Karpas-422 (cell line): ENCODE data around the gene CAMK1G. TPM values are rescaled to one million over a fixed set of nuclear protein-coding genes. Genes with fewer than 3 reads are reported as not detected.

Experiments
- DNase-seq: peaks from one replicate; pipeline ENCODE4 v3.0.0-alpha.2; 2015
- H2AFZ ChIP-seq: fragments of 200-600 bp; sonication (generic); 2 replicates; pipeline ENCODE4 v1.6.1; 2014; ENCODE audit warnings: antibody characterized with exemption, low read length, mixed read lengths
- H3K27ac ChIP-seq: fragments of 200-600 bp; sonication (generic); 2 replicates; pipeline ENCODE4 v1.5.1; 2014; ENCODE audit warnings: mild to moderate bottlenecking, low read length, moderate library complexity
- H3K27me3 ChIP-seq: fragments of 200-600 bp; sonication (generic); 2 replicates; pipeline ENCODE4 v1.6.1; 2014; ENCODE audit warnings: low read length, mixed read lengths
- H3K36me3 ChIP-seq: fragments of 200-600 bp; sonication (generic); 2 replicates; pipeline ENCODE4 v1.6.1; 2014; ENCODE audit warnings: low read length, mixed read lengths; ENCODE audit not compliant: insufficient read depth
- H3K4me1 ChIP-seq: fragments of 200-600 bp; sonication (generic); 2 replicates; pipeline ENCODE4 v1.6.1; 2014; ENCODE audit warnings: mild to moderate bottlenecking, low read length, mixed read lengths
- H3K4me2 ChIP-seq: fragments of 200-600 bp; sonication (generic); 2 replicates; pipeline ENCODE4 v1.6.1; 2014; ENCODE audit warnings: low read length, low read depth, mild to moderate bottlenecking; ENCODE audit not compliant: poor library complexity, severe bottlenecking
- H3K4me3 ChIP-seq: fragments of 200-600 bp; sonication (generic); 2 replicates; pipeline ENCODE4 v1.5.1; 2014; ENCODE audit warnings: mild to moderate bottlenecking, antibody characterized with exemption, low read length, mixed read lengths
- H3K79me2 ChIP-seq: fragments of 200-600 bp; sonication (generic); 2 replicates; pipeline ENCODE4 v1.6.1; 2014; ENCODE audit warnings: mild to moderate bottlenecking, low read length, mixed read lengths
- H3K9ac ChIP-seq: fragments of 200-600 bp; sonication (generic); 2 replicates; pipeline ENCODE4 v1.6.0; 2014; ENCODE audit warnings: low read length
- H3K9me2 ChIP-seq: fragments of 200-600 bp; sonication (generic), shearing (Covaris generic); replicated peaks from 2 replicates; pipeline ENCODE4 v1.6.0; 2014; ENCODE audit warnings: mild to moderate bottlenecking, low read length, moderate library complexity; ENCODE audit not compliant: insufficient read depth
- H3K9me3 ChIP-seq: fragments of 300-700, 200-600 bp; sonication (generic); 2 replicates; pipeline ENCODE4 v1.6.1; 2014; ENCODE audit warnings: low read length, mixed read lengths
- H4K20me1 ChIP-seq: fragments of 200-600 bp; sonication (generic); 2 replicates; pipeline ENCODE4 v1.6.1; 2014; ENCODE audit warnings: mild to moderate bottlenecking, antibody characterized with exemption, low read length, low read depth; ENCODE audit not compliant: insufficient read depth
- total RNA-seq: library from RNA; depleted of rRNA; stranded (reverse); fragments of >200 nt; shearing (Covaris generic); gene quantifications from 2 replicates; pipeline ENCODE4 v1.2.3, GENCODE V29; 2014; ENCODE audit warnings: low replicate concordance

Gene CAMK1G
- total RNA-seq, 1 experiment from 2014 or later: not detected

DNA sequence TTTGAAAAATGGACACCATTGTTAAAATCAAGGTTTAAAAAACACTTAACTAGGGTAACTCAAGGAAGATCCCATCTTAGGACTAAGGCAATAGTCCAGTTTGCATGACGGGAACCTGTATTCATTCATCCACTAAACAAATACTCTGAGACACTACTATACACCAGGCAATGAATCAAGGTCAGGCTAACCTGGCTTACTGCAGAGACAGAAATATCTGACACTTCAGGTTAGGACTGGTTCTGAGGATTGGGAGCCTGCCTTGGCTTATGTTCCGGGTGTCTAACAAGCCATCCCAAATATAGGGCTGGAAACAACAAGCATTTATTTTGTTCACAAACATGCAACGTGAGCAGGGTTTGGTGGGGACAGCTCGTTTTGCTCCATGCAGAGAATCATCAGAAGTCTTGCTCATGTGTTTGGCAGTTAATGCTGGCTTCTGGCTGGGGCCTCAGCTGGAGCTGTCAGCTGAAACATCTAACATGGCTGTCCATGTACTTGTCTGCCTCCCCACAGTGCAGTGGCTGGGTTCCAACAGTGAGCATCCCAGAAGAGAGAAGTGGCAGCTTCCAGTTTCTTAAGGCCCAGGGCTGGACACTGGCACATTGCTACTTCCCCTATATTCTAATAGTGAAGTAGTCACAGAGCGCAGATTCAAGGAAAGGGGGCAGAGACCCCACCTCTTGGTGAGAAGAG, 37.0 kb upstream of the CAMK1G start:
- Histone ChIP-seq H3K9me2 (no peaks in the 10 kb centered on the region), H4K20me1 (no peaks in the 10 kb centered on the region), H3K36me3 (no peaks in the 10 kb centered on the region), H2AFZ (no peak overlapping the region), H3K9ac (no peak overlapping the region), H3K9me3 (no peaks in the 10 kb centered on the region), H3K79me2 (no peaks in the 10 kb centered on the region), H3K27ac (no peak overlapping the region), H3K4me1 (no peaks in the 10 kb centered on the region), H3K27me3 (no peaks in the 10 kb centered on the region), H3K4me2 (no peak overlapping the region), H3K4me3 (no peak overlapping the region)
- no peak for DNase-seq

DNA sequence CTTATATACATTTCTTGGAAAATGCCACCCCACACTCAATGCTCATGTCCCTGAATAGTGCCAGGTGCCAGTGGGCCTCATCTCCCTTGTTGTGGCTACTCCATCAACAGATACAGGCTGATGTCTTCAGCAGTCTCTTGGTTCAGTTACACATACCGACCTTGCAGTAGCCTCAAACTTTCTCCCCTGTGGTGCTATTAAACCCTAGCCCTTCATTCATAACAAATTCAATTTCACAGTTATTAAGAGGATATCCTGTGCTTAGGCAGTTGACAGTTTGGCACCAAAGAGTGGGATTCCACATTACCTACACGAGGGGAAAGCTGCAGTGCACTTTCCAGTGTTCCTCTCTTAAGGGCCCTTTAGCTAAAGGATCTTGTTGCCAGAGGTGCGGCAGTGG, 35.9 kb upstream of the CAMK1G start:
- H3K4me1 ChIP-seq: no peaks in the 10 kb centered on the region
- no peak overlapping the region for H3K9ac ChIP-seq
- no peaks in the 10 kb centered on the region for H3K9me3 ChIP-seq
- H3K27me3 ChIP-seq: no peaks in the 10 kb centered on the region
- no peaks in the 10 kb centered on the region for H3K79me2 ChIP-seq
- H4K20me1 ChIP-seq: no peaks in the 10 kb centered on the region
- no peak for DNase-seq
- no peak overlapping the region for H2AFZ ChIP-seq
- no peak overlapping the region for H3K4me2 ChIP-seq
- no peaks in the 10 kb centered on the region for H3K36me3 ChIP-seq
- H3K4me3 ChIP-seq: no peak overlapping the region
- H3K27ac ChIP-seq: no peak overlapping the region
- H3K9me2 ChIP-seq: no peaks in the 10 kb centered on the region

DNA sequence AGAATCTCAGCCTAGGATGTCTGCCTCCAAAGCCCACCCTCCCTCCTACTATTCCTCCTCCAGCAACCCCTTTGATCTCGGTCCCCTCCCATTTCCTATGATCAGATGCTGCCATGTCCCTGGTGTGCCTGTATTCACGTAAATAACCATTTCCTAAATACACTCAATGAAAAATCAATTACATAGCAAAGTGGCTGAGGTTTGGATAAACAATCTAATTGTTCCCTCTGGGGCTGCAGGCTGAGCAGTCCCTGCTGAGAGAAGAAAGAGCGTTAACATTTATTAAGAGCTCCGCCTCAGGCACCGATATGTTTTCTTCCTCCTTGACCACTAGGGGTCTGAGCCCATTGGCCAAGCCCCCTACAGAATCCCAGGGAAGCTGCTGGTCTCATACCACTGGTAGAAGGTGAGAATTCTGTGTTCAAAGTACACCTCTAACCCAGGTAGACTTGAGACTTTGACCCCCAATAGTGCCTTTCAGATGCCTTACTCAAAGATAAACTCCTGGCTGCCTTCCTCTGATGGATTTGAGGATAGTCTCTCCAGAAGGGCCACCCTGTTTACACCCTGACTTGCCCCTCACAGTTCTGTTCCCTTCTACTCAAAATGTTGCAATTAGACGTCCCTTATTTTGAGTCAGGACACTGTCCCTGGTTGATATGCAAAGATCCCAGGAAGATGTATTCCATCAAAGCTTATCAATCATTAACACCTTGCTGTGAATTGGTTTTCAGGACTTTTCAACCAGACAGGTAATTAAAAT, 33.9 kb upstream of the CAMK1G start:
- Histone ChIP-seq H3K79me2 (no peaks in the 10 kb centered on the region), H3K9me2 (no peaks in the 10 kb centered on the region), H3K4me3 (no peak overlapping the region), H4K20me1 (no peaks in the 10 kb centered on the region), H3K27ac (no peak overlapping the region), H3K36me3 (no peaks in the 10 kb centered on the region), H3K9ac (no peak overlapping the region), H3K4me2 (no peak overlapping the region), H3K27me3 (no peaks in the 10 kb centered on the region), H3K4me1 (no peaks in the 10 kb centered on the region), H2AFZ (no peak overlapping the region), H3K9me3 (no peaks in the 10 kb centered on the region)
- DNase-seq: no peak

DNA sequence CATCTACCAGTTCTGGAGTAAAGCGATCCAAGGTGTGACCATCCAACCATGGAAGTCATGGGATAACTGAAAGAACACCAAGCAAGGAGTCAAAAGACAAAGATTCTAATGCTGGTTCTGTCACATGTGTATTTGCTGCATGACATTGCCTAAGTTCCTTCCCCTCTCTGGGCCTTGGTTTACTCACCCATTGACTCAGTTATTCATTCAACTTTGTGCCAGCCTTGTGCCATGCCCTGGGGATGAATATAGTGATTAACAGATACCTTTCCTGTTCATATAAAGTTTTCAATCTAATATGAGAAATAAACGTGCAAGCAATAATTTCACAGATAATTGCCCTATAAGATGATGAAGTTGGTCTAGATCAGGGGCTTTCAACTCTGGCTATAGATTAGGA, 33.0 kb upstream of the CAMK1G start:
- Histone ChIP-seq H3K9ac (no peak overlapping the region), H2AFZ (no peak overlapping the region), H3K4me3 (no peak overlapping the region), H3K27me3 (no peaks in the 10 kb centered on the region), H3K9me3 (no peaks in the 10 kb centered on the region), H4K20me1 (no peaks in the 10 kb centered on the region), H3K9me2 (no peaks in the 10 kb centered on the region), H3K4me2 (no peak overlapping the region), H3K27ac (no peak overlapping the region), H3K36me3 (no peaks in the 10 kb centered on the region), H3K79me2 (no peaks in the 10 kb centered on the region), H3K4me1 (no peaks in the 10 kb centered on the region)
- DNase-seq: no peak

DNA sequence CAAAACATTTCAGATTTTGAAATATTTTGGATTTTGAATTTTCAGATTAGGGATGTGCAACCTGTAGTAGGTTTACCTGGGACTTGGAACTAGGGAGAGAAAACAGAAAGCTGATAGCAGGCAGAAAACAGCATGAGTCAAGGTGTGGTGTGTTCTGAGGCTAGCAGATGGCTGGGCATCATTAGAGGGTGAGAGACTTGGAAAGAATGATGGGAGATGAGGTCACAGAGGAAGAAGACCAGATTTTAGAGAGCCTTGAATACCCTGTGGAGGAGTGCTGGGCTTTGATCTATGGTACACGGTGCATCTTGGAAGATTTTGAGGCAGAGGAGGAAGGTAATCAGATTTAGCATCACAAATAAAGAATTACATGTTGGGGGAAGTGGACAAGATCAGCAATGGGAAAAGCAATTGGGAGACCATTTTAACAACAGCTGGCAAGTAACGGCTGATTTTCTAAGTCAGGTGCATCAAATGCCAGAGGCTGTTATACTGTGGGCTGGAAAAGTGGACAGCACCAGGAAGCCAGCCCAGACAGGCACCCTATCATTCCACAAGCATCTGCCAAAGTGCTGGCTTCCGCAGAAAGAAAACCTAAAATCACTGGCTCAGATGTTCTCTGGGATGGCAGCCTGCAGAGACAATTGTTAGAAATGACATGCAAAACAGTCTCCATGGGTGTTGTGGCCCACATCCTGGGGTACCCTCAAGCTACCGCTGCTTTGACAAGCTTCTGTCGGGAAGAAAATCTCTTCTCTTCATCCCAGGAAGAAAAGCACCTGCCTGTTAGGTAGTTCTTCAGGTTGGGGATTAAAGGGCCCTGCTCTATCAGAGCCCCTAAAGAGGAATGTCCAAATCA, 30.9 kb upstream of the CAMK1G start:
- no peaks in the 10 kb centered on the region for H3K36me3 ChIP-seq
- no peaks in the 10 kb centered on the region for H3K79me2 ChIP-seq
- H3K27ac ChIP-seq: no peak overlapping the region
- H4K20me1 ChIP-seq: no peaks in the 10 kb centered on the region
- no peaks in the 10 kb centered on the region for H3K9me3 ChIP-seq
- no peak overlapping the region for H3K9ac ChIP-seq
- H3K4me2 ChIP-seq: no peak overlapping the region
- H2AFZ ChIP-seq: no peak overlapping the region
- H3K4me1 ChIP-seq: no peaks in the 10 kb centered on the region
- H3K4me3 ChIP-seq: no peak overlapping the region
- H3K27me3 ChIP-seq: no peaks in the 10 kb centered on the region
- DNase-seq: no peak
- no peaks in the 10 kb centered on the region for H3K9me2 ChIP-seq

DNA sequence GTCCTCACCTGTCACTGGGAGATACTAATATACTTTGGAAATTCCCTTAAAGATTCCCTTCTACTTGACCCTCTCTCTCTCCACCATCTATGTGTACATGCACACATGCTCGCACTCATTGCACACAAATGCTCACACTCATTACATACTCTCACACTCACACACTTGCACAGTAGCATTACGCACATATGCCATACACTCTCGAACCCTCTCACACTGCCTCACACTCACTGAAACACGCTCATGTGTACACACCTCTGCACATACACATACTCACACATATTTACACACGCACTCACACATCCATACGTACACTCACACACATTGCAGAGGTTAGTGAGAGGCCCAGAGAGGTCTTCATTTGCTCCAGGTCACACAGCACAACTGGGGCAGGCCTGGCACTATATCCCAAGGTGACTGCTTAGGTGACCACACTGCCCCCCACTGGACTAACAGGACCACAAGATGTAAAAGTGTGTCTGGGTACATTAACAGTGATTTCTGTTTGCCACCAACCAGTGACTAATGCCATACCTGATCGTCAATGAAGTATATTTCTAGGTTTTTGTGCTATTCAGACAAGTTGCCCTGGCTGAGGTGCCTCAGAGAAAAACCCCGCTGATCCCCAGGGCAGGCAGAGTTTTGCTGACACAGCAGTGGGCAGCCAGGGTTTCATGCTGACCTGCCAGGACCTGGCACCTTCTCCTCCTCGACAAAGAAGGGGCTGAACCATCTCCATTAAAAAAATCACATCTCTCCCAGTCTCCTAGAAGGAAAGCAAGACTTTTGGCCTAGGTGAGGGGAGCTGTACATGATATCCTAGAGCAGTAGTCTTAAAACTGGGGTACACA, 28.5 kb upstream of the CAMK1G start:
- Histone ChIP-seq H3K27ac (no peak overlapping the region), H3K4me1 (no peaks in the 10 kb centered on the region), H3K27me3 (no peaks in the 10 kb centered on the region), H3K79me2 (no peaks in the 10 kb centered on the region), H3K4me2 (no peak overlapping the region), H3K9me2 (no peaks in the 10 kb centered on the region), H3K9me3 (no peaks in the 10 kb centered on the region), H3K36me3 (no peaks in the 10 kb centered on the region), H3K4me3 (no peak overlapping the region), H4K20me1 (no peaks in the 10 kb centered on the region), H2AFZ (no peak overlapping the region), H3K9ac (no peak overlapping the region)
- DNase-seq: no peak

DNA sequence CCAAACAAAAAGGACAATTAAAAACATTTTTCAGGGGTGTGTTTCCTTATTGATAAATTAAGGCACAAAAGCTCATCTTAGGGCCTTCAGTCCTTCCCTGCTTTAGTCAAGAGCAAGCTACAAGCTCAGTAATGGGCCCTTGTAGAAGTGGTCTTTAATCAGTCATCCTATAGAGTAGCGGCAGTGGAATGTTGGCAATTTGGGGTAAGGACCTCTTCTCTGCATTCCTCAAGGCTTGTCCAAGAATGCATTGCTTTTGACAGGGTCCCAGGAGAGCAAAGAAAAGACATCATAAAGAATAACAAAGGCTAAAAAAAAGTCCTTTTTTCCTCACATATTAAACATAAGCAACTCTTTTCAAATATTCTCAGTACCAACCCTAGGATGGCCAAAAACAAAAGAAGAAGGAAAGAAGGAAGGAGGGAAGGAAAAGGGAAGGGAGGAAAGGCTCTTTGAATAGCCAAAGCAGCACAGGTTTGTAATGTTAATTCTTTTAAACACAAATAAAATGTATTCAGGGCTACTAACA, 27.3 kb upstream of the CAMK1G start:
- Histone ChIP-seq H3K79me2 (no peaks in the 10 kb centered on the region), H3K9me3 (no peaks in the 10 kb centered on the region), H3K4me2 (no peak overlapping the region), H3K27me3 (no peaks in the 10 kb centered on the region), H3K9ac (no peak overlapping the region), H3K36me3 (no peaks in the 10 kb centered on the region), H3K9me2 (no peaks in the 10 kb centered on the region), H4K20me1 (no peaks in the 10 kb centered on the region), H3K4me1 (no peaks in the 10 kb centered on the region), H3K27ac (no peak overlapping the region), H2AFZ (no peak overlapping the region), H3K4me3 (no peak overlapping the region)
- no peak for DNase-seq
